H1 (cell line): ENCODE results near the gene TWF2. TPM values are rescaled to one million over a fixed set of nuclear protein-coding genes. Genes with fewer than 3 reads are reported as not detected.

ENCODE experiments used
- CHD7 ChIP-seq: fragments of 300-600 bp; sonication (generic); IDR thresholded peaks from 2 replicates; pipeline ENCODE4 v1.7.1; 2012; ENCODE audit warnings: low read length, moderate library complexity, mild to moderate bottlenecking, inconsistent platforms; ENCODE audit not compliant: insufficient replicate concordance
- EGR1 ChIP-seq: IDR thresholded peaks from 2 replicates; pipeline ENCODE4 v1.6.1; 2011; ENCODE audit warnings: low read depth, low read length, borderline replicate concordance
- HDAC6 ChIP-seq: IDR thresholded peaks from one replicate; pipeline ENCODE4 v1.7.1; 2012; ENCODE audit warnings: low read depth, mild to moderate bottlenecking, inconsistent platforms, low read length, moderate library complexity
- MAFK ChIP-seq: IDR thresholded peaks from 2 replicates; pipeline ENCODE4 v1.6.1; 2012; ENCODE audit warnings: low read depth, mild to moderate bottlenecking, improper control_type of control experiment, low read length
- NANOG ChIP-seq: IDR thresholded peaks from 2 replicates; pipeline ENCODE4 v1.6.1; 2011; ENCODE audit warnings: low read length, low read depth, mild to moderate bottlenecking, inconsistent platforms; ENCODE audit not compliant: insufficient read depth, poor library complexity, severe bottlenecking
- SIRT6 ChIP-seq: IDR thresholded peaks from one replicate; pipeline ENCODE4 v1.7.1; 2012; ENCODE audit warnings: low read length, inconsistent platforms
- TAF1 ChIP-seq: IDR thresholded peaks from 2 replicates; pipeline ENCODE4 v1.6.1; 2011; ENCODE audit warnings: mild to moderate bottlenecking, low read depth, low read length
- polyA plus RNA-seq, 7 experiments: library from polyadenylated mRNA; depleted of rRNA in 3 of 7; stranded (reverse) in 5 of 7; unstranded in 2 of 7; fragments of >200 nt in 5 of 7; fragments of 200-250 nt in 2 of 7; gene quantifications; 1 replicate in 5 of 7; 2 replicates in 1 of 7; 4 replicates in 1 of 7; pipeline versions ENCODE4 v1.2.1 to v1.2.3, GENCODE V29; 2011 to 2013; ENCODE audit warnings: missing spikeins in 2 of 7, mixed read lengths in 2 of 7
- total RNA-seq: library from RNA; stranded (reverse); fragmentation: NEBNext Ultra II Directional; extraction: Animal tissue kit (Norgen Biotek cat#: 25700); gene quantifications from 2 replicates; pipeline ENCODE4 v1.2.1, GENCODE V29; 2021
- TF ChIP-seq, protein P1 (sequence below), 3 experiments: IDR thresholded peaks; 1 replicate in 2 of 3; 2 replicates in 1 of 3; pipeline versions ENCODE4 v1.5.1 to v1.6.1; 2011; ENCODE audit warnings: low read length in 3 of 3, mild to moderate bottlenecking in 3 of 3, inconsistent platforms in 2 of 3, low read depth in 1 of 3, moderate library complexity in 1 of 3; ENCODE audit not compliant: insufficient read depth in 1 of 3; ENCODE audit errors: control extremely low read depth in 1 of 3
- TF ChIP-seq, protein P2 (sequence below): IDR thresholded peaks from 2 replicates; pipeline ENCODE4 v1.6.1; 2012; ENCODE audit warnings: inconsistent platforms

The TWF2 gene
- total and polyA plus RNA-seq, 2 of the 8 experiments (the other 6 are each of a cell fraction or from before 2014, with no cell fraction given) = 65.2 to 90.4 TPM

DNA sequence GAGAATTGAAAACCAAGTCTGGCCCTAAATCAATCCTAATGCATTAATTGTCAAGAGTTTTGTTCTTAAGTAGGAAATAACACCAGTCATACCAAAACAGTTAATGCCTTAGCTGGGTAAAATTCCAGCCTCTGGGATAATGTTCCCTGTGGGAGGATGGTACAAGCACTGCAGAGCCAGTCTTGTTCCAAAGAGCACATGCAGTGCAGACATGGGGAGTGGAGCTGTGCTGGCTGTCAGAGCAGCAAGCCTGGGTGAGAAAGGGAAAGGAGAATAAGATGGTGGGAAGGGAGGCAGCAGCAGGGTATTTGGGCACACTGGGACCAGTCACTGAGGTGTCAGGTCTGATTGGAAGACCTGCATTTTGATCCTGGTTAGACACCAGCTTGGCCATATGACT, 28.9 kb downstream of the TWF2 start (continued):
- no peak for TF ChIP-seq CHD7
- no peak for TF ChIP-seq EGR1
- no peak for TF ChIP-seq SIRT6
- TF ChIP-seq TAF1 = no peak
- no peak for TF ChIP-seq HDAC6
- TF ChIP-seq, protein P1, sequence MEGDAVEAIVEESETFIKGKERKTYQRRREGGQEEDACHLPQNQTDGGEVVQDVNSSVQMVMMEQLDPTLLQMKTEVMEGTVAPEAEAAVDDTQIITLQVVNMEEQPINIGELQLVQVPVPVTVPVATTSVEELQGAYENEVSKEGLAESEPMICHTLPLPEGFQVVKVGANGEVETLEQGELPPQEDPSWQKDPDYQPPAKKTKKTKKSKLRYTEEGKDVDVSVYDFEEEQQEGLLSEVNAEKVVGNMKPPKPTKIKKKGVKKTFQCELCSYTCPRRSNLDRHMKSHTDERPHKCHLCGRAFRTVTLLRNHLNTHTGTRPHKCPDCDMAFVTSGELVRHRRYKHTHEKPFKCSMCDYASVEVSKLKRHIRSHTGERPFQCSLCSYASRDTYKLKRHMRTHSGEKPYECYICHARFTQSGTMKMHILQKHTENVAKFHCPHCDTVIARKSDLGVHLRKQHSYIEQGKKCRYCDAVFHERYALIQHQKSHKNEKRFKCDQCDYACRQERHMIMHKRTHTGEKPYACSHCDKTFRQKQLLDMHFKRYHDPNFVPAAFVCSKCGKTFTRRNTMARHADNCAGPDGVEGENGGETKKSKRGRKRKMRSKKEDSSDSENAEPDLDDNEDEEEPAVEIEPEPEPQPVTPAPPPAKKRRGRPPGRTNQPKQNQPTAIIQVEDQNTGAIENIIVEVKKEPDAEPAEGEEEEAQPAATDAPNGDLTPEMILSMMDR (IDR thresholded peaks at IDR 0.05; ENCODE audit: control extremely low read depth in 1 of 3, insufficient read depth in 1 of 3, low read depth in 1 of 3, low read length in 3 of 3) = no peak
- TF ChIP-seq MAFK = no peak
- TF ChIP-seq, protein P2, sequence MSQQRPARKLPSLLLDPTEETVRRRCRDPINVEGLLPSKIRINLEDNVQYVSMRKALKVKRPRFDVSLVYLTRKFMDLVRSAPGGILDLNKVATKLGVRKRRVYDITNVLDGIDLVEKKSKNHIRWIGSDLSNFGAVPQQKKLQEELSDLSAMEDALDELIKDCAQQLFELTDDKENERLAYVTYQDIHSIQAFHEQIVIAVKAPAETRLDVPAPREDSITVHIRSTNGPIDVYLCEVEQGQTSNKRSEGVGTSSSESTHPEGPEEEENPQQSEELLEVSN = no peak
- TF ChIP-seq NANOG = no peak
